Measurements from ENCODE around the gene FCF1.
"Not testable (repeated sequence)": the region's sequence is repeated elsewhere in the genome, so short reads cannot be mapped to it uniquely, and the experiment has no call there.

Gene FCF1

GRCh38 chr14:74737753-74738325 is 24.9 kb downstream of the FCF1 start:
- no peak for TF ChIP-seq CTCF (IDR thresholded peaks at IDR 0.05; ENCODE audit: low read depth, low read length)
- no peak for DNase-seq (ENCODE audit: extremely low read depth, low read depth)

- DNase-seq (ENCODE audit: extremely low read depth, low read depth), result no peak
- TF ChIP-seq CTCF (IDR thresholded peaks at IDR 0.05; ENCODE audit: low read depth, low read length), result no peak
Observed at GRCh38 chr14:74739293-74740030, 26.5 kb downstream of the FCF1 start.

- DNase-seq (ENCODE audit: extremely low read depth, low read depth), result no peak
- no peak for TF ChIP-seq CTCF (IDR thresholded peaks at IDR 0.05; ENCODE audit: low read depth, low read length)
Observed at GRCh38 chr14:74747237-74747636, 34.3 kb downstream of the FCF1 start.

- TF ChIP-seq CTCF (IDR thresholded peaks at IDR 0.05; ENCODE audit: low read depth, low read length), result no peak
- DNase-seq (ENCODE audit: extremely low read depth, low read depth), result no peak
Observed at GRCh38 chr14:74754157-74754556, 41.2 kb downstream of the FCF1 start.

- no peak for TF ChIP-seq CTCF (IDR thresholded peaks at IDR 0.05; ENCODE audit: low read depth, low read length)
- DNase-seq (ENCODE audit: extremely low read depth, low read depth), result no peak
Observed at GRCh38 chr14:74754899-74755298, 42.0 kb downstream of the FCF1 start.

GRCh38 chr14:74756326-74756725 is 43.4 kb downstream of the FCF1 start:
- no peak for TF ChIP-seq CTCF (IDR thresholded peaks at IDR 0.05; ENCODE audit: low read depth, low read length)
- DNase-seq (ENCODE audit: extremely low read depth, low read depth), result no peak

- DNase-seq (ENCODE audit: extremely low read depth, low read depth), result not testable (repeated sequence)
Observed at GRCh38 chr14:74758505-74758904, 45.6 kb downstream of the FCF1 start.

All from AG09319 (cell line).